GM18861 (cell line): Measurements from ENCODE around the gene PIAS1.
"Not testable (repeated sequence)": the region's sequence is repeated elsewhere in the genome, so short reads cannot be mapped to it uniquely, and the experiment has no call there.

ENCODE experiments used
- ATAC-seq: cut with Tn5 transposase; IDR thresholded peaks from one replicate; pipeline ENCODE4 v1.9.1; 2021; ENCODE audit not compliant: unreplicated experiment

Gene PIAS1

GRCh38 chr15:68034081-68034480, 20.0 kb upstream of the PIAS1 start:
- no peak for ATAC-seq

GRCh38 chr15:68034719-68035293, 19.3 kb upstream of the PIAS1 start:
- ATAC-seq = no peak

- ATAC-seq = no peak
Observed at GRCh38 chr15:68038246-68038645, 15.9 kb upstream of the PIAS1 start.

DNA sequence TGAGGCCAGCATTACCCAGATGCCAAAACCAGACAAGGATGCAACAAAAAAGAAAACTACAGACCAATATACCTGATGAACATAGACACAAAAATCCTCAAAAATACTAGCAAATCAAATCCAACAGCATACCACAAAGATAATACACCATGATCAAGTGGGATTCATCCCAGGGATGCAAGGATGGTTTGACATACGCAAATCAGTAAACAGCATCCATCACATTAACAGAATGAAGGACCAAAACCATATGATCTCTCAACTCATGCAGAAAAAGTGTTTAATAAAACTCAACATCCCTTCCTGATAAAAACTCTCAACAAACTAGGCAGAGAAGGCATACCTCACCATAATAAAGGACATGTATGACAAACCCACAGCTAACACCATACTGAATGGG, 14.0 kb upstream of the PIAS1 start:
- no peak for ATAC-seq

- no peak for ATAC-seq
Observed at GRCh38 chr15:68042156-68042854, 11.8 kb upstream of the PIAS1 start.

DNA sequence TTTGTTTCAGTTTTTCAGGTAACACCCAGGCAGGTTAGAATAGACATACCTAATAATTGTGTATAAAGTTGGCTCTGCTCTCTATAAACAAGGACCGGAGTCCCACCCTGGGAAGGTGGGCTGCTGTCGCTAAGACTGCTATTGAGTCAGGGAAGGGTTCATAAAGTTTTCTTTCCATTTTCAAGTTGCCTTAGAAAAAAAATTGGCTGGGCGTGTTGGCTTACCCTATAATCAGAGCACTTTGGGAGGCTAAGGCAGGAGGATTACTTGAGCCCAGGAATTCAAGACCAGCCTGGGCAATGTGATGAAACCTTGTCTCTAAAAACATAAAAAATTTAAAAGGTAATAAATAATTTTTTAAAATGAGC, 11.3 kb upstream of the PIAS1 start:
- no peak for ATAC-seq

DNA sequence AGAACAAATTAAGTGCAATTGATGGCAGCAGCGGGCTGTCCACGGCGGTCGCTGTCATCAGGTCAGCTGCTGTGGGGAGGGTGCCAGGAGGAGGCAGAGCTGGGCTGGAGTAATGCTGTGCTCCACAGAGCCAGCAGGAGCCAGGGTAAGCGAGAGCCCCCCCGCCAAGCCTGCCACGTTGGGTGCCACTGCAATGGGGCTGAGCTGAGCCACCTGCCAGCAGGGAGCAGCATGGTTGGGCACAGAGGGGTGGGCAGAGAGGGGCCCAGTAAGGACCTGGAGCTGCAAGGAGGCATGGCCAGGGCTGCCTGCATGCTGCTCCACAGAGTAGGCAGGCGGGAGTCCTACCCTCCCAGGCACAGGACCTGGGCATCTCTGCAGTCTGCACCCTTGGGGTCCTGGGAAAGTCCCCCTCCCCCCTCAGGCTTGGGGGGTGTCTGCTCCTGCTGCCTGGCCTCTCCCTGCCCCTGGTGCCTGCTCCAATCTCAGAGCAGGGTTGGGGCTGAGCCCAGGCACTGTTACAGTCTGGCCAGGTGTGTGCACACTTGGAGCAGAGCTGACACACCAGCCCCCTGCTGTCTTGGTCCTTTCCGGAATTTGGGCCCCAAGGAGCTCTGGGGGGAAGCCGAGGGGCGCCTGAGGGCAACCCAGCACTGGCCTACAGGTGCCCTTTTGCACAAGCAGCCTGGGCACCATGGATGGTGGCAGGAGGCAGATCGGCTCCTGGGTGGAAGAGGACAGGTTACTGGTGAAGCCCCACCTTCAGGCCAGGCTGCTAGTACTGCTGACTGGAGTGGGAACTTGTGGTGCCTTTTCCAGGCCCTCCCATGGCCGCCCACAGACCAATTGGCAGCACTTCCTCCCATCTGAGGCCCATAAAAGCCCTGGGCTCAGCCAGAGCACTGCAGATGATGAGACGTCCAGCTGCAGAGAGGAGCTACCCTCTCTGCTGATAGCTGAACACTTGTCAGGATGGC, 8.5 kb upstream of the PIAS1 start:
- no peak for ATAC-seq

- no peak for ATAC-seq
Observed at GRCh38 chr15:68047826-68048225, 6.3 kb upstream of the PIAS1 start.

DNA sequence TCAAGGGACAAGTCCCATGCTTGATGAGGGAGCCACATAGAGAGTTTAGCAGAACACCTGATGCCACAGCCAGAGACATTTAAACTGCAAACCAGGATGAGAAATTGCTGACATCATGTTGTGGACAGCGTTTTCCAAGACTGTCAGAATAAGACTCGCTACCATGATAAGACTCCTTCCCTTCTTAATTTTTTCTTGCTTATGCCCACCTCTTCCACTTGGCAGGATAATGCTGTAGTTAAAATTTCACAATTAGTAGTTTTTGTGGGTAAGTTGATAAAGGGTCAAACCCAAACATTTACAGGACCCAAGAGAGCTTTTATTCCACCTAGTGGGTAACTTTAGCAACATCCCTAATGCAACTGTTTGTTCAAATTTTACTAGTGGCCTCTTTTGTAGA, 3.0 kb upstream of the PIAS1 start:
- no peak for ATAC-seq

GRCh38 chr15:68051907-68052306, 2.2 kb upstream of the PIAS1 start:
- ATAC-seq = no peak

DNA sequence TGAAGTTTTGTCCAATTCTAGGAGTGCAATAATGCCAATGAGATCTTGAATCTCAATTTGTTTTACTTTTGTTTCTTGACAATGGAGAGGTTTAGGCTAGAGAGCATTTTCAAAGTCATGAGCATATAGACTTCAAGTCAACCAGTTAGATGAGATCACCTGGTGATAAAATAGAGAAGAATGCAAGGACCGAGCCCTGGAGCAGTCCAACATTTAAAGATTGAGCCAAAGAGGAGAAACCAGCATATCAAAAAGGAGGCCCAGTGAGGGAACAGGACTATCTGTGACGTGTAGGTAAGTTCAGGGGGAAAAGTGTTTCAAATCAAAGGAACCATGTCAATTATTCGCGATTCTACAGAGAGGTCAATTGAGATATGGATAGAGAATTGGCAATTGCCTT, 1.7 kb upstream of the PIAS1 start:
- ATAC-seq = no peak

GRCh38 chr15:68053001-68053400, 1.1 kb upstream of the PIAS1 start:
- ATAC-seq = no peak

GRCh38 chr15:68054628-68055223, 611 bp downstream of the PIAS1 start:
- ATAC-seq = peak; percentile 6

DNA sequence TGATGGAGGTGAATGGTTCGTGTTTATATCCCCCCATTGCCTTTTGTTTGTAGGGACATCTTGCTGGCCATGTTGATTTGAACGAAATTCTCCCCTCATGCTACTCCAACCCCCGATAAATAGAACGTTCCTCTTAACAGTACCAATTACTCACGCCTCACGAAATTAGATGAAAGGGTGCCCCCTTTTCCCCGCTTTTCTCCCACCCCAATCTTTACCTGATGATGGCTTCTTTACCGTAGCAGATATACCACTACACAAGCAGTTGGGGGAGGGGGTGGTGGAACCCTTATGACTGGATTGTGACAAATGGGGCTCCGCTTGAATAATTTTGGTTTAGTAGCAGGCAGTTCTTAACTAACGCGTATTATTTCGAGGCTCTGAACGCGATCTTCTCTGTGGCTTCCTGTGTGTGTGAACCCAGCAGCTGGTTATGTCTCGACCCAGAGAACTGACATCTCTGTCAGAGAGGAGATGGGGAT, 1.1 kb downstream of the PIAS1 start:
- peak; percentile 46 for ATAC-seq

- no peak for ATAC-seq
Observed at GRCh38 chr15:68056097-68056865, 2.2 kb downstream of the PIAS1 start.

GRCh38 chr15:68057034-68057433, 2.9 kb downstream of the PIAS1 start:
- no peak for ATAC-seq

DNA sequence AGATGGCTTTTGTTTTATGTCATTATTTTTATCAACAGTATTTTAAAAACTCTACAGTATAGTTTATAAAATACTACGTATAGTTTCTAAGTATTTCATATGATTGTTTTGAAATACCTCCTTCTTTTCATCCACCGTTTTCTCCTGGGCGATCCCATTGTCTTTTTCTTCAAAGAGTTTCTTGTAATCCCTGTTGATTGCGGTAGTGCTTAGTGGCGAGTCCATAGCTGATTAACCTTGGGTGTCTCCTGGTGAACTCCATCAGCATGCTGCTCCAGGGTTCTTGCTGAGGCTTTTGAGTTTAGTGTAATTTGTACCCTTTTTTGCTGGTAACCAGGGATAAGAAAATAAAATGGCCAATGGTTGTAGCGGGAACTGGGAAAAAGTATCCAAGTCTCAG, 3.6 kb downstream of the PIAS1 start:
- no peak for ATAC-seq

- ATAC-seq = not testable (repeated sequence)
Observed at GRCh38 chr15:68058970-68059369, 4.9 kb downstream of the PIAS1 start.

GRCh38 chr15:68059630-68060029, 5.5 kb downstream of the PIAS1 start:
- no peak for ATAC-seq

GRCh38 chr15:68061171-68061570, 7.1 kb downstream of the PIAS1 start:
- no peak for ATAC-seq

DNA sequence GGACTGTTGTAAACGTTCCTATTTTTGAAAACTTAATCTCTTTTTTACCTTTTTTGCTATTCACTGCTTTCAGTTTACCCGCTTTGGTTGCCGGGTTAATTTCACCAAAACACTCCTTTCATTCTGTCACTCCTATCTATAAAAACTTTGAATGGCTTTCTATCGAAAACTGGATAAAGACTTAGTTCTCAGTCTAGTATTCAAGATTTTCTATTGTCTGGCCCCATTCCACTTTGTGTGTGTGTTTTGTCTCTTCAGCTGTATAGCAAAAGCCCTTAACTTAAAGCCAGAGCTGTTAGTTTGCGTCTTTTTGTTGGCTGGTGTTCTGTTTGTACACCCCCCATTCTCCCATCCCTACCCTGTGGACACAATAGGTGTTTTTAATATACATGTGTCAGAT, 7.5 kb downstream of the PIAS1 start:
- ATAC-seq = no peak
